ENCODE results near the gene PRKAA2.

- TF ChIP-seq CTCF (IDR thresholded peaks at IDR 0.05; ENCODE audit: low read depth, low read length, poor library complexity, severe bottlenecking) (no peak), EZH2phosphoT487 (IDR thresholded peaks at IDR 0.05; ENCODE audit: borderline replicate concordance, low read length) (no peak)
Measured at GRCh38 chr1:56675763-56676162, 30.6 kb downstream of the PRKAA2 start.
